Testis (tissue), 3 donors: ENCODE measurements around the gene PSG5. TPM values are rescaled to one million over a fixed set of nuclear protein-coding genes. Genes with fewer than 3 reads are reported as not detected.
"Not testable (repeated sequence)": the region's sequence is repeated elsewhere in the genome, so short reads cannot be mapped to it uniquely, and the experiment has no call there.

Experiments
- DNase-seq: peaks from one replicate; pipeline ENCODE4 v3.0.0-alpha.2; 2019
- H3K27ac ChIP-seq, 2 donors: fragments of 200-600 bp; sonication (generic); one replicate each; pipeline ENCODE4 v1.5.1; 2019
- H3K27me3 ChIP-seq: fragments of 200-600 bp; sonication (generic); one replicate; pipeline ENCODE4 v1.5.1; 2019
- H3K36me3 ChIP-seq: fragments of 200-600 bp; sonication (generic); one replicate; pipeline ENCODE4 v1.5.1; 2017; ENCODE audit warnings: low read depth; ENCODE audit errors: missing control alignments
- H3K4me1 ChIP-seq: fragments of 200-600 bp; sonication (generic); one replicate; pipeline ENCODE4 v1.5.1; 2019
- H3K4me3 ChIP-seq, 2 donors: fragments of 200-600 bp; sonication (generic); one replicate each; pipeline ENCODE4 v1.5.1; 2017 to 2019
- H3K9me3 ChIP-seq: fragments of 200-600 bp; sonication (generic); one replicate; pipeline ENCODE4 v1.5.1; 2017
- CTCF ChIP-seq, 3 experiments: fragments of 450-650 bp in 2 of 3; fragments of 200-600 bp in 1 of 3; sonication (generic) in 1 of 3; IDR thresholded peaks; one replicate each; pipeline ENCODE4 v1.5.1; 2016 to 2019; ENCODE audit warnings: antibody characterized with exemption in 3 of 3, mild to moderate bottlenecking in 2 of 3, moderate library complexity in 1 of 3
- POLR2A ChIP-seq: fragments of 450-650 bp; IDR thresholded peaks from one replicate; pipeline ENCODE4 v1.6.1; 2017; ENCODE audit warnings: antibody characterized with exemption, mild to moderate bottlenecking, moderate library complexity
- WGBS, 2 donors: methylation state at CpG; one replicate each; pipeline ENCODE4 v1.1.5; 2018; 5-methylcytosine and 5-hydroxymethylcytosine counted together
- intact Hi-C: fragments of 100-400 bp; cut with DNase I; formaldehyde crosslinking; loops from one replicate; pipeline ENCODE4 v1.15.1; 2023; ENCODE audit warnings: low total_unique reads
- polyA plus RNA-seq: library from polyadenylated mRNA; stranded (reverse); fragments of 350-450 nt; fragmentation: Illumina TruSeq; extraction: RNeasy Lipid Tissue Mini Kit (QIAGEN cat#74804); gene quantifications from one replicate; pipeline ENCODE4 v1.2.3, GENCODE V29; 2014; ENCODE audit warnings: low read depth, low replicate concordance; ENCODE audit not compliant: insufficient read depth
- total RNA-seq, 2 donors: library from RNA; depleted of rRNA; stranded (reverse); fragments of >200 nt; gene quantifications; one replicate each; pipeline ENCODE4 v1.2.3, GENCODE V29; 2016

PSG5 gene
- total and polyA plus RNA-seq, 3 donors from 2014 or later, result not detected

DNA sequence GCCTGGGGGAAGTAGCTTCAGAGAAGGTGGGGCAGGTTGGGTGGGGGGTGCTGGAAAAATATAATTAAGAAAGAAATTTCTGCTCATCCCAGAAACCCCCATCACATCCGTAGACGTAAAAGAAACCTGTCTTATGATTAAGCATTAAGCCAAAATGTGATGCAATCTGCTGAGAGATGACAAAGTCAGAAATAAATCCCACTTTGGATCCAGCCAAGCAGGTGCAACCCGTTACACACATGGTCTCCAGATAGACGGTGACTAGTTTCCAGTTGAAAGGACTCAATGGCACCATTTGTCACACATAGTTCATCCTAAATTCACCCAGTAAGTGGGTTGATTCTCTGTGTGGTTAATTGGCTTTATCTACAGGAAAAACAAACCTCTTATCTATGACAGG is 34.1 kb downstream of the PSG5 start:
- Histone ChIP-seq H3K4me1 (no peaks in the 10 kb centered on the region), H3K36me3 (no peaks in the 10 kb centered on the region), H3K9me3 (no peaks in the 10 kb centered on the region), H3K4me3 (no peak overlapping the region), H3K27ac (no peak overlapping the region), H3K27me3 (no peaks in the 10 kb centered on the region)
- TF ChIP-seq CTCF (IDR thresholded peaks at IDR 0.05), result no peak
- no peak for TF ChIP-seq POLR2A
- DNase-seq, result no peak
- intact Hi-C loops, result no loop called here
- WGBS, 2 donors, result 66 to 70% methylated on average over 4 of the region's 4 CpGs

GRCh38 chr19:43149788-43150187 is 36.5 kb downstream of the PSG5 start:
- intact Hi-C loops, H3K36me3 ChIP-seq, DNase-seq, H3K27ac ChIP-seq, H3K9me3 ChIP-seq, H3K4me3 ChIP-seq, H3K4me1 ChIP-seq, H3K27me3 ChIP-seq: not testable (repeated sequence)
- WGBS, 2 donors, result 83 to 90% methylated on average over 7 of the region's 7 CpGs

DNA sequence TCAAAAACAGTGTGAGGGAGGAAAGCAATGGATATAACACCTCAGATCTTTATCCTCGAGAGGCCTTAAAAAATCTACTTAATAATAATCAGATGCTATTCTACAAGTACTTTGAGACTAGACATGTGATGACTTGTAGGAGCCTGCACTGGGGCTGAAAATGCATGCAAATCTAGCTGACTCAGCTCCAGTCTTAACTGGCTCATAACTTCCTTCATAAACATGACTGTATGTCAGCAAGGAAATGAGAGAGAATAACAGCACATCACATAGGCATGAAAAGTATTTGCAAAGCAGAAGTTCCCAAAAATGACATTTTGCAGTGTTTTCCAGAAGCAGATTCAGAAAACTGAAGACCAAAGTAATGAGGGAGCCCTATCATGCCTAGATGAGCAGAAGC is 38.1 kb downstream of the PSG5 start:
- no peak for DNase-seq
- no peak for TF ChIP-seq POLR2A
- TF ChIP-seq CTCF (IDR thresholded peaks at IDR 0.05), result no peak
- WGBS, 2 donors, result 77 to 82% methylated on average over 1 of the region's 1 CpG

DNA sequence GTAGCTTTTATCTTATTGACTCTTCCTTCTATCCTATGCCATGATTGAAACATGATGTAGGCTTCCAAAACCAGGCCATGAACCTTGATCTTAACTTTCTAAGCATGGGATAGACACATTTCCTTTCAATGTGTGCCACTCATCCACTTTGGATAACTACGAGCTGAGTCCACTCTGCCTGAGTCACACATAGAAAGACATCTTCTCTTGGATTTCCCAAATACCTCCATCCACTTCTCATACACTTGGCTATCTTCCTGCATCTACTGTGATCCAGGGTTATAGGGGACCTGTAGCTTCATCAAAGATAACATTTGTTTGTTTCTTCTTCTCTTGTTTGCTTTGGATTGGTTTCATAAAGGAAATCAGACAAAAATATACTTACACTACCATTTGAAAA is 44.6 kb downstream of the PSG5 start:
- intact Hi-C loops, H3K9me3 ChIP-seq, H3K4me1 ChIP-seq, DNase-seq, H3K27ac ChIP-seq, H3K36me3 ChIP-seq, H3K4me3 ChIP-seq, H3K27me3 ChIP-seq: not testable (repeated sequence)
- 84 to 88% methylated on average over 1 of the region's 1 CpG for WGBS, 2 donors

More for the DNA sequence above, 38.1 kb downstream of the PSG5 start:
- no peaks in the 10 kb centered on the region for H3K4me1 ChIP-seq
- no peaks in the 10 kb centered on the region for H3K9me3 ChIP-seq
- H3K27me3 ChIP-seq, result no peaks in the 10 kb centered on the region
- intact Hi-C loops, result no loop called here
- H3K27ac ChIP-seq, result no peak overlapping the region
- H3K36me3 ChIP-seq, result no peaks in the 10 kb centered on the region
- no peak overlapping the region for H3K4me3 ChIP-seq

GRCh38 chr19:43132696-43133095 is 53.6 kb downstream of the PSG5 start:
- H3K27ac ChIP-seq, result no peak overlapping the region
- no peak overlapping the region for H3K4me3 ChIP-seq
- TF ChIP-seq POLR2A, result no peak
- no peak for TF ChIP-seq CTCF (IDR thresholded peaks at IDR 0.05)
- H3K9me3 ChIP-seq, result no peaks in the 10 kb centered on the region
- WGBS, 2 donors, result 57 to 88% methylated on average over 5 to 6 of the region's 6 CpGs
- no peaks in the 10 kb centered on the region for H3K27me3 ChIP-seq
- no peaks in the 10 kb centered on the region for H3K36me3 ChIP-seq
- intact Hi-C loops, result no loop called here
- H3K4me1 ChIP-seq, result no peaks in the 10 kb centered on the region
- no peak for DNase-seq

DNA sequence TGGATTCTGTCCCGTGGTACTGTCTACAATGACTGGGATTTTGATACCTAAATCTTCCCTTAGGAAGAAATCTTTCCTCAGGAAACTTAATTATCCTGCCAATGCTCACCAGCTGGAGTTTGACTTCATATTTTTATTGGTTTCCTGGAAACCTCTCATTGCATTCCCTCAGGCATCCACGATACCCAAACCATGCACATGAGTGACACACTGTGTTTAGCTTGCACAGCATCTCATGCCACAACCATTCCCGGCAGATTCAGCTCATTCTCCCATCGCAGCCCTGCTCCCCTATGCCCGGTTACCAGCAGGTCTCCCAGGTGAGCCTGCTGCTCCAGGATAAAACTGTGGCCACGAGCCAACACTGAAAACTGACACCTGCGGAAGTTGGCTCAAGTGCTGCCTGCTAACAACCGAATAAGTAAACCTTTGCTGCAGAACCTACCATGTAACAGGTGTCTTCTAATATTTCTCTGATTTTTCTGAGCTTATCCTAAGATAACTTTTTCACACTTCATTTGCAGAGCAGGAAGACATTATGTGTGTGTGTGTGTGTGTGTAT is 55.0 kb downstream of the PSG5 start:
- intact Hi-C loops, H3K27ac ChIP-seq, H3K4me3 ChIP-seq, DNase-seq, H3K4me1 ChIP-seq, H3K36me3 ChIP-seq, H3K27me3 ChIP-seq, H3K9me3 ChIP-seq: not testable (repeated sequence)
- WGBS, 2 donors, result 80 to 83% methylated on average over 8 of the region's 8 CpGs

DNA sequence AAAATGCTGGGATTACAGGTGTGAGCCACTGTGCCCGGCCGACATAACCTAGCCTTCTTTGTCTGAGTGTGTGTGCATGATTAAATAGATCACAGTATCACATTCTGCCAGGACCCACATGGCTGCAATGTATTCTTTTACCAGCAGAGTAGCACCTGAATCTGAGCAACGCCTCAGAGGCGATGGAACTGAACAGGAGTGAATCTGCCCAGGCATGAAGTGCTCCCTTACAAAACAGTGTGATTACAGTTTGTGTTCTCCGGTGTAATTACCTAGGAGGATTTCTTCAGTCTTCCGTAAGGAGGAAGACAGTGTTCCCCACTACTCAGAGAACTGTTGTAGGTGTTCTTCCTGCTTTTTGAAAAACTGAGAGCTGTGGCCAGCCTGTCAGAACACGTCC is 57.1 kb downstream of the PSG5 start:
- H3K36me3 ChIP-seq, DNase-seq, H3K27me3 ChIP-seq, H3K27ac ChIP-seq, H3K4me3 ChIP-seq, H3K9me3 ChIP-seq, intact Hi-C loops, H3K4me1 ChIP-seq: not testable (repeated sequence)
- WGBS, 2 donors, result 81% methylated on average over 7 of the region's 7 CpGs

DNA sequence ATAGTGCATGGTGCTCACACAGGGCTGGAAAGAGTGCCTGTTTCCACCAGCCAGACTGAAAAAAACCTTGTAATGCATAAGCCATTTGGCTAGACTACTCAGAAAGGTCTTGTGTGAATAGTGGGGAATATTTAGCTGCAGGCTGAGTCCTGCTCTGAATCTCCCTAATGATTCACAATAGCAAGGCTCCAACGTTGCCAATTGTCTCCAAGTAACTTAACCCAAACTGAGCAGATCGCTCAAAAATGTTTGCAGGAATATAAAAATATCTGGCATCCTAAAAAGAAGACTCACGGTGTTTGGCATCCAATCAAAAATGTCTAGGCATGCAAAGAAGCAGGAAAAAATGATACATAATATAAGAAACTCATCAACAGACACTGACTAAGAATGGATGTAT is 59.0 kb downstream of the PSG5 start:
- H3K27ac ChIP-seq, result not testable (repeated sequence)

More for the DNA sequence above, 59.0 kb downstream of the PSG5 start:
- H3K4me3 ChIP-seq, DNase-seq, H3K4me1 ChIP-seq, H3K9me3 ChIP-seq, H3K27me3 ChIP-seq, H3K36me3 ChIP-seq, intact Hi-C loops: not testable (repeated sequence)
- WGBS, 2 donors, result 40 to 64% methylated on average over 3 of the region's 3 CpGs
